ENCODE measurements around the gene SH2D3C. TPM values are rescaled to one million over a fixed set of nuclear protein-coding genes. Genes with fewer than 3 reads are reported as not detected.

SH2D3C gene
- total RNA-seq, 2 experiments from 2014 or later: 10.9 to 11.8 TPM

DNA sequence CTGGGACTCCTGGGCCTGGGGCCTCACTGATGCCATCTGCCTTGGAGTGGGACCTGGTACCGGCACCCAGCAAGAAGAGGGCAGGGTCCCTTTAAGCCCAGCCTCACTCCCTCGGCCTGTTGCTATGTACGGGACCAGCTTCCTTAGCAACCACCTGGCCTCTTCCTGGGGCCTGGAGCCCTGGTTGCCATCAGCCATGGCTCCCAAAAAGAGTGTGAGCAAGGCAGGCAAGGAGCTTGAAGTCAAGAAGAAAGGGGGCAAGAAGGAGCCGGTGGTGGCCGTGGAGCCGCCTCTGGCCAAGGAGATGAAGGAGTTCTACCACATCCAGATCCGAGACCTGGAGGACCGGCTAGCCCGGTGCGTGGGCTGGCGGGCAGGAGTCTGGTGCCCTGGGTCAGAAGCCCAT, 71.6 kb downstream of the SH2D3C start, which contains the start of gene CFAP157:
Gene CFAP157 (plus strand): TSS at position 153 of the 406 bp plus-strand sequence. CDS start 44 bp downstream, at position 197.
- CTCF ChIA-PET: no interaction called here
- no peaks in the 10 kb centered on the region for H3K9me3 ChIP-seq (ENCODE audit: control insufficient read depth in 1 of 2, insufficient read depth in 1 of 2, low read length in 2 of 2)
- TF ChIP-seq, protein P1, sequence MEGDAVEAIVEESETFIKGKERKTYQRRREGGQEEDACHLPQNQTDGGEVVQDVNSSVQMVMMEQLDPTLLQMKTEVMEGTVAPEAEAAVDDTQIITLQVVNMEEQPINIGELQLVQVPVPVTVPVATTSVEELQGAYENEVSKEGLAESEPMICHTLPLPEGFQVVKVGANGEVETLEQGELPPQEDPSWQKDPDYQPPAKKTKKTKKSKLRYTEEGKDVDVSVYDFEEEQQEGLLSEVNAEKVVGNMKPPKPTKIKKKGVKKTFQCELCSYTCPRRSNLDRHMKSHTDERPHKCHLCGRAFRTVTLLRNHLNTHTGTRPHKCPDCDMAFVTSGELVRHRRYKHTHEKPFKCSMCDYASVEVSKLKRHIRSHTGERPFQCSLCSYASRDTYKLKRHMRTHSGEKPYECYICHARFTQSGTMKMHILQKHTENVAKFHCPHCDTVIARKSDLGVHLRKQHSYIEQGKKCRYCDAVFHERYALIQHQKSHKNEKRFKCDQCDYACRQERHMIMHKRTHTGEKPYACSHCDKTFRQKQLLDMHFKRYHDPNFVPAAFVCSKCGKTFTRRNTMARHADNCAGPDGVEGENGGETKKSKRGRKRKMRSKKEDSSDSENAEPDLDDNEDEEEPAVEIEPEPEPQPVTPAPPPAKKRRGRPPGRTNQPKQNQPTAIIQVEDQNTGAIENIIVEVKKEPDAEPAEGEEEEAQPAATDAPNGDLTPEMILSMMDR (IDR thresholded peaks at IDR 0.05): no peak
- H3K4me1 ChIP-seq (ENCODE audit: insufficient read depth, low read length): peaks cover 28% of the 10 kb centered on the region
- no peak for ATAC-seq (ENCODE audit: poor library complexity)
- Mint-ChIP-seq H3K9me3 (no peaks in the 10 kb centered on the region), H3K36me3 (ENCODE audit: low read depth) (no peaks in the 10 kb centered on the region), H3K27ac (no peak within 1 kb of the TSS), H3K4me3 (no peak within 1 kb of the TSS), H3K27me3 (no peaks in the 10 kb centered on the region), H3K4me1 (ENCODE audit: low read depth) (peaks cover 19% of the 10 kb centered on the region)
- intact Hi-C loops (cut with DNase I, micrococcal nuclease): loop anchor here in 1 of 2 experiments (5.0 kb wide), 1 partner anchor 85 kb away; no protein-coding TSS in a partner anchor
- H3K4me3 ChIP-seq (ENCODE audit: low read length): no peak within 1 kb of the TSS
- DNase-seq: peak in 1 of 14 experiments; percentile 26
- H3K27ac ChIP-seq (ENCODE audit: low read depth in 1 of 2, low read length in 2 of 2): no peak within 1 kb of the TSS
- H3K36me3 ChIP-seq (ENCODE audit: insufficient read depth, low read length): no peaks in the 10 kb centered on the region
- POLR2A ChIA-PET: no interaction called here
- H3K27me3 ChIP-seq (ENCODE audit: control insufficient read depth in 1 of 2, insufficient read depth in 2 of 2, low read length in 2 of 2): no peaks in the 10 kb centered on the region

DNA sequence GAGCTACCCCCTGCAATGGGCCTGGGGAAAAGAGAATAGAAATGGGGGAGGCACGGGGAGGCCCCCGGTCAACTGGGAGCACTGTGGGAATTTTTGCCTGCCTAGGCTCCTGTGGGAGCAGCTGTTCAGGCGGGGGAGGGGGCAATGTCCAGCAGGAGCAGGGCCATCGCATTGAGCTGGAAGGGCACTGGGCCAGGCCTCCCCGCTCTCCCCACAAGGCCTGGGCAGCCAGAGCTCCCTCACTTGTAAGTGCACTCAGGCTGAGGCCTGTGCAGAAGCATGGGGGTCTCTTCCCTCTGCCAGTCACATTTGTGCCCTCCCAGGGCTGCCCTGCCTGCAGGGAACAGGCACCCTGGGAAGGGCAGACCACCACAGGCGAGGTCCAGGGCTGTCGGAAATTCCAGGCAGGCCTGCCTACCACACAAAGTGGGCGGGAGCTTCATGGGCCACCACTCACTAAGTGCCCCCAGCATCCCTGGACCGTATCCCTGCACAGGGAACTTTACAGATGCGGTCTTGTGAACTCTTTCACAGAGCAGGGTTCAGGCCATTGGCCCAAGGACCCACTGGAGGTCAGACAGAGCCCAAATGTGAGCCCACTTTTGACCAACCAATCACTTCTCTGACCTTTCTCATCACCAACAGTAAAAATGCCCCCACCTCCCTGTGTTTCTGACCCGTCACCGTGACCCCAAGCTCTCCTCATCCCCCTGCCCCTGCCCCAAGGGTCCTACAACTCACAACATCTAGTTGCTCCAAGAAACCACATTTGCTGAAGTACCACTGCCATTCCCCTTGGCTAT, 72.7 kb downstream of the SH2D3C start:
- Mint-ChIP-seq H3K27me3 (no peaks in the 10 kb centered on the region), H3K9me3 (no peaks in the 10 kb centered on the region), H3K4me1 (ENCODE audit: low read depth) (peaks cover 10% of the 10 kb centered on the region), H3K4me3 (no peak overlapping the region), H3K27ac (no peak overlapping the region), H3K36me3 (ENCODE audit: low read depth) (no peaks in the 10 kb centered on the region)
- peaks cover 17% of the 10 kb centered on the region for H3K4me1 ChIP-seq (ENCODE audit: insufficient read depth, low read length)
- intact Hi-C loops (cut with DNase I, micrococcal nuclease): loop anchor here in 1 of 2 experiments (5.0 kb wide), 1 partner anchor 83 kb away; no protein-coding TSS in a partner anchor
- no peak overlapping the region for H3K4me3 ChIP-seq (ENCODE audit: low read length)
- DNase-seq (no peak), ATAC-seq (ENCODE audit: poor library complexity) (no peak)
- ChIA-PET POLR2A (interaction anchor here (0.5 kb wide), 1 partner anchor 622 kb away, joined by 3 read pairs; no protein-coding TSS in a partner anchor), CTCF (no interaction called here)
- H3K27me3 ChIP-seq (ENCODE audit: control insufficient read depth in 1 of 2, insufficient read depth in 2 of 2, low read length in 2 of 2): no peaks in the 10 kb centered on the region
- TF ChIP-seq, protein P1 (IDR thresholded peaks at IDR 0.05): no peak
- H3K36me3 ChIP-seq (ENCODE audit: insufficient read depth, low read length): no peaks in the 10 kb centered on the region
- no peak overlapping the region for H3K27ac ChIP-seq (ENCODE audit: low read depth in 1 of 2, low read length in 2 of 2)
- no peaks in the 10 kb centered on the region for H3K9me3 ChIP-seq (ENCODE audit: control insufficient read depth in 1 of 2, insufficient read depth in 1 of 2, low read length in 2 of 2)

DNA sequence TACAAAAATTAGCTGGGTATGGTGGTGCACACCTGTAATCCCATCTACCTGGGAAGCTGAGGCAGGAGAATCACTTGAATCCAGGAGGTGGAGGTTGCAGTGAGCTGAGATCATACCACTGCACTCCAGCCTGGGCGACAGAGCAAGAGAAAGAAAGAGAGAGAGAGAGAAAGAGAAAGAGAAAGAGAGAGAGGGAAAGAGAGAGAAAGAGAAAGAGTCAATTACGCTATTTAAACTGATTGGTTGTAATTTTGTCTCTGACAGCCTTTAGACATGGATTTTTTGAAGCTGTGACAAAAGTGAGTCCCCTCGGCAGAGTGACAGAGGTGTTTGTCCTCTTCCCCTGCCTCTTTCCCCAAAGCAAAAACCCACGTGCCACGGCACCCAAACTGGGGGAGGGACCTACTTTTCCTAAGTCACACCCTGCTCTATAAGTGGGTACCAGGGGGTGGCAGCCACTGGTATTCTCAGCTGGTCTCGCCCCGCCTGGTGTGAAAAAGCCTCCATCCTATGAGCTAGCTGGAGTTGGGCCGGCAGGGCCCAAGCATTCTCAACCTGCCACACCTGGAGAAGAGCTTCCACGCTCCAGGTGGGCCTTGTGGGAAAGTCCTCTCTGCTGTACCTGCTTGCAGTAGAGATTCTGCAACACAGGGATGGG, 75.0 kb downstream of the SH2D3C start:
- H3K4me3 ChIP-seq (ENCODE audit: low read length): no peak overlapping the region
- TF ChIP-seq, protein P1 (IDR thresholded peaks at IDR 0.05): no peak
- no peaks in the 10 kb centered on the region for H3K9me3 ChIP-seq (ENCODE audit: control insufficient read depth in 1 of 2, insufficient read depth in 1 of 2, low read length in 2 of 2)
- peaks cover 26% of the 10 kb centered on the region for H3K4me1 ChIP-seq (ENCODE audit: insufficient read depth, low read length)
- Mint-ChIP-seq H3K36me3 (ENCODE audit: low read depth) (no peaks in the 10 kb centered on the region), H3K4me3 (no peak overlapping the region), H3K27me3 (no peaks in the 10 kb centered on the region), H3K27ac (no peak overlapping the region), H3K4me1 (ENCODE audit: low read depth) (peaks cover 17% of the 10 kb centered on the region), H3K9me3 (no peaks in the 10 kb centered on the region)
- ATAC-seq (ENCODE audit: poor library complexity) (no peak), DNase-seq (no peak)
- CTCF ChIA-PET: no interaction called here
- no peaks in the 10 kb centered on the region for H3K36me3 ChIP-seq (ENCODE audit: insufficient read depth, low read length)
- POLR2A ChIA-PET: no interaction called here
- no peaks in the 10 kb centered on the region for H3K27me3 ChIP-seq (ENCODE audit: control insufficient read depth in 1 of 2, insufficient read depth in 2 of 2, low read length in 2 of 2)
- H3K27ac ChIP-seq (ENCODE audit: low read depth in 1 of 2, low read length in 2 of 2): no peak overlapping the region
- intact Hi-C loops (cut with DNase I, micrococcal nuclease): no loop called here

All from CD4-positive, alpha-beta T cell (primary cell).